Tibial artery (tissue), 4 donors: ENCODE measurements around the gene ASGR1.

Experiments
- DNase-seq, 2 donors: peaks; one replicate each; pipeline ENCODE4 v3.0.0-alpha.2; 2019
- H3K27ac ChIP-seq, 2 donors: fragments of 200-600 bp; sonication (generic) in 1 of 2; 1 replicate in 1 of 2; 2 replicates in 1 of 2; pipeline ENCODE4 v1.5.1; 2018 to 2019; ENCODE audit warnings: mild to moderate bottlenecking in 1 of 2
- H3K27me3 ChIP-seq, 2 donors: fragments of 200-600 bp; sonication (generic) in 1 of 2; one replicate each; pipeline versions ENCODE4 v1.5.1 to v1.6.0; 2016 to 2019
- H3K36me3 ChIP-seq, 3 donors: fragments of 200-600 bp; sonication (generic) in 2 of 3; one replicate each; pipeline ENCODE4 v1.5.1; 2016 to 2019; ENCODE audit warnings: mild to moderate bottlenecking in 2 of 3
- H3K4me1 ChIP-seq, 4 donors: fragments of 200-600 bp; sonication (generic) in 2 of 4; 1 replicate in 3 of 4; 2 replicates in 1 of 4; pipeline ENCODE4 v1.5.1; 2016 to 2019
- H3K4me3 ChIP-seq, 2 donors: fragments of 200-600 bp; sonication (generic) in 1 of 2; 1 replicate in 1 of 2; 2 replicates in 1 of 2; pipeline ENCODE4 v1.5.1; 2018 to 2019; ENCODE audit warnings: mild to moderate bottlenecking in 2 of 2
- H3K9me3 ChIP-seq, 3 donors: fragments of 200-600 bp; sonication (generic) in 1 of 3; one replicate each; pipeline ENCODE4 v1.5.1; 2016 to 2019
- intact Hi-C: fragments of 100-400 bp; cut with DNase I; formaldehyde crosslinking; loops from one replicate; pipeline ENCODE4 v1.15.0; 2023; ENCODE audit warnings: low total_unique reads
- TF ChIP-seq, protein P1 (sequence below), 2 experiments: fragments of 200-600 bp in 1 of 2; fragments of 450-650 bp in 1 of 2; IDR thresholded peaks; one replicate each; pipeline ENCODE4 v1.5.1; 2017 to 2019; ENCODE audit warnings: antibody characterized with exemption in 2 of 2, mild to moderate bottlenecking in 1 of 2, moderate library complexity in 1 of 2

The ASGR1 gene

DNA sequence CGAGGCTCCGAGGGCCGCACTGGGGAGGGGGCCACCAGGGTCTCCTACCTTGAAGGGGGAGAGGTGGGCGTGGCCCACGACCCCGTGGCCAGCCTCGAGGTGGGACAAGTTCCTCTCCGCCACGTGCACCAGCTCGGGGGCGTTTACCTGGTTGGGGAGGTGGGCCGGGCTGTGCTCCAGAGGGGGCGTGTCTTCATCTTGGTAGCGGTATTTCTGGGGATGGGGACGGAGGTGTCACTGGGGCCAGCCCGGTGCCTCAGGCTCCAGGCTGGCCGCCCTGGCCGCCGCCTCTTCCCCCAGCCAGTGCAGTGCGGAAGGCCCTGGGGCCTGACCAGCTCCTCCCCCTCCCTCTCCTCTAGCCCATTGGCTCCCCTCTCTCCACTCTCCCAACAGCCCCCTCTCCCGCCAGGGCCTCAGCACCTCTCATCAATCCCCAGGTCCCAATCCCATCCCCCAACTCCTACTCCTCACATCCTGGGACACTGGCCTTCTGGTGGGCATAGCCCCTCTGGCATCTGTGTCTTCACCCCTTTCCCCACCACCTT is 28.9 kb upstream of the ASGR1 start:
- intact Hi-C loops: no loop called here
- no peak for DNase-seq
- peaks cover 0 to 7% (median 7%) of the 10 kb centered on the region in 3 donors for H3K36me3 ChIP-seq
- H3K4me1 ChIP-seq: peaks cover 0 to 18% (median 8%) of the 10 kb centered on the region in 4 donors
- TF ChIP-seq, protein P1, sequence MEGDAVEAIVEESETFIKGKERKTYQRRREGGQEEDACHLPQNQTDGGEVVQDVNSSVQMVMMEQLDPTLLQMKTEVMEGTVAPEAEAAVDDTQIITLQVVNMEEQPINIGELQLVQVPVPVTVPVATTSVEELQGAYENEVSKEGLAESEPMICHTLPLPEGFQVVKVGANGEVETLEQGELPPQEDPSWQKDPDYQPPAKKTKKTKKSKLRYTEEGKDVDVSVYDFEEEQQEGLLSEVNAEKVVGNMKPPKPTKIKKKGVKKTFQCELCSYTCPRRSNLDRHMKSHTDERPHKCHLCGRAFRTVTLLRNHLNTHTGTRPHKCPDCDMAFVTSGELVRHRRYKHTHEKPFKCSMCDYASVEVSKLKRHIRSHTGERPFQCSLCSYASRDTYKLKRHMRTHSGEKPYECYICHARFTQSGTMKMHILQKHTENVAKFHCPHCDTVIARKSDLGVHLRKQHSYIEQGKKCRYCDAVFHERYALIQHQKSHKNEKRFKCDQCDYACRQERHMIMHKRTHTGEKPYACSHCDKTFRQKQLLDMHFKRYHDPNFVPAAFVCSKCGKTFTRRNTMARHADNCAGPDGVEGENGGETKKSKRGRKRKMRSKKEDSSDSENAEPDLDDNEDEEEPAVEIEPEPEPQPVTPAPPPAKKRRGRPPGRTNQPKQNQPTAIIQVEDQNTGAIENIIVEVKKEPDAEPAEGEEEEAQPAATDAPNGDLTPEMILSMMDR (IDR thresholded peaks at IDR 0.05): no peak
- no peak overlapping the region for H3K4me3 ChIP-seq
- H3K27me3 ChIP-seq: peaks cover 0 to 43% of the 10 kb centered on the region in 2 donors
- no peak overlapping the region for H3K27ac ChIP-seq
- no peaks in the 10 kb centered on the region for H3K9me3 ChIP-seq

DNA sequence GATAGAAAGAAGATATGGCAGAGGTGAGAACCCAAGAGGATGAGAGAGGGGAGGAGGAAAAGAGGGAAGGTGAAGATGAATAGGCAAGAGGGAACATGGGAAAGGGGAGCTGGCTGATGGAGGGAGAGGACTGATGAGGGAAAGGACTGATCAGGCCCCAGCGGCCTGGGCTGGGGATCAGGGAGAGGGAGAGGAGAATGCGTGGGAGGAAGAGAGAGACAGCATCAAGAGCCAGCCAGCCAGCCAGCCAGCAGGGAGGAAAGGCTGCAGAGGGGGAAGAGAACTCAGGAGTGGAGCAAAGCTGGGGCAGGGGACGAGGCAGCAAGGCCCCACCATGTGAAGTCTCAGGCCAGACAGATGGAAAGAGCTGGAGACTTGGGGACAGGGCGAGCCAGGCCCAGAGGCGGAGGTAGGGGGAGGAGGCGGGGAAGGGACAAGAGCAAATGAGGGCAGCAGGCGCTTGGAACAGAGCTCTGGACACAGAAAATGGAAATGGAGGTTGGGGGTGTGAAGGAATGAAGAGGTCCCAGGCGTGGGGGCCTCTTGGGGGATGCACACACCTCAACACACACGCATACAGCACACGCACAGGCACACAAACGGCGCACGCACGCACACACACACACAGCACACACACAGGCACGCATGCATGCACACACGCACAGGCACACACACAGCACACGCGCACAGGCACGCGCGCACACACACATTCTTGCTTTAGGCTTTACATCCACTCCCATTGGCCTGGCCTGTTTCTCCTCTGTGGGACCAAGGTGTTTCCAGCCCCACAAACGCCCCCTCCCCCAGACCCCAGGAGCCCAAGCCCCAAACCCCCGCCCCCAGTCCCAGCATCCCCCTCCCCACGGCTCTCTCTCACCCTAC is 28.2 kb upstream of the ASGR1 start:
- H3K27me3 ChIP-seq: peaks cover 0 to 42% of the 10 kb centered on the region in 2 donors
- H3K36me3 ChIP-seq: peaks cover 0 to 15% (median 12%) of the 10 kb centered on the region in 3 donors
- peaks cover 0 to 18% (median 8%) of the 10 kb centered on the region in 4 donors for H3K4me1 ChIP-seq
- no peak overlapping the region for H3K4me3 ChIP-seq
- intact Hi-C loops: no loop called here
- TF ChIP-seq, protein P1 (IDR thresholded peaks at IDR 0.05): no peak
- no peak overlapping the region for H3K27ac ChIP-seq
- no peak for DNase-seq
- no peaks in the 10 kb centered on the region for H3K9me3 ChIP-seq

DNA sequence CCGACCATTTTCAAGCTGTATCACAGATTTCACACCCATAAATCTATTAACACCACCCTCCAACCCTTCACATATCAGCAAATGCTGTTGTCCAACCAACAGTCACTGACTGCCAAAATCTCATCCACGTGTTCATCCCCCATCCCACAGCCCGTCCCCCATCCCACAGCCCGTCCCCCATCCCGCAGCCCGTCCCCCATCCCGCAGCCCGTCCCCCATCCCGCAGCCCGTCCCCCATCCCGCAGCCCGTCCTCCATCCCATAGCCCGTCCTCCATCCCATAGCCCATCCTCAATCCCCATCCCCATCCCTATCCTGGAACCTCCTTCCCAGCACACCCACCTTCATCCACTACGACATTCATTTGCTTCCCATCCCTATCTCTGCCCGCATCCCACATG is 26.4 kb upstream of the ASGR1 start:
- intact Hi-C loops: no loop called here
- Histone ChIP-seq H3K27me3 (peaks cover 0 to 24% of the 10 kb centered on the region in 2 donors), H3K4me1 (peaks cover 0 to 18% (median 8%) of the 10 kb centered on the region in 4 donors), H3K27ac (peak overlapping the region; percentile 56 to 58), H3K9me3 (no peaks in the 10 kb centered on the region), H3K36me3 (peaks cover 0 to 24% (median 22%) of the 10 kb centered on the region in 3 donors), H3K4me3 (peak overlapping the region; percentile 53 to 54)
- no peak for DNase-seq
- TF ChIP-seq, protein P1 (IDR thresholded peaks at IDR 0.05): no peak

DNA sequence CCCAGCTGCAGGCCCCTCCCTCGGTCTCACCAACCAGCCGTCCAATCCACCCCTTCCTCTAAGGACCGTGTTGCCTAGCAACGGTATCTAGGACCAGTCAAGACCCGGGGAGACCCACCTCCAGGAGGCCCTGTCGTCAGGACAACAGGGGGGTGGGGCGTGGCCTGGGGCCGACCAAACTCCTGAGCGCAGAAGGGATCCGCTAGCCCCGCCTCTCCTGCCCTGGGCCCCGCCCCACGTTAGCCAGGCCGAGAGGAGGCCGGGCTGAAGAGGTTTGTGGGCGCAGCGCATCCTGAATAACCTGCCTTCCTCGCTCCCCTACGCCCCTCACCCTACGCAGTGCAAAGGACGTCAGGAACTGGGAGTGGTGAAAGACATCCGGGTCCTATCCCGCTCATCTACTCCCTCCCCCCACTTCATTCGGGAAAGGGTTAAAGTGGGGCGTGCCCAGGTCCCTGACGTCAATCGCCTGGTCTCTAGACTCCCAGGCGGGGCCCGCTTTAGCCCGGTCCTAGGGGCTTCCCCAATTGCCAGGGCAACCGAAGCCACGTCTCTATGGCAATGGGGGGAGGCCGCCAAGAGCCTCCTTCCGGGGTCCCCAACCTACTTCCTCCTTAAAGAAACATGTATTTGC is 25.8 kb upstream of the ASGR1 start:
- H3K36me3 ChIP-seq: peaks cover 0 to 24% (median 22%) of the 10 kb centered on the region in 3 donors
- peak overlapping the region; percentile 53 to 54 for H3K4me3 ChIP-seq
- peaks cover 0 to 18% (median 8%) of the 10 kb centered on the region in 4 donors for H3K4me1 ChIP-seq
- intact Hi-C loops: no loop called here
- peaks cover 0 to 22% of the 10 kb centered on the region in 2 donors for H3K27me3 ChIP-seq
- TF ChIP-seq, protein P1 (IDR thresholded peaks at IDR 0.05): no peak
- peak; percentile 83 to 89 for DNase-seq
- peak overlapping the region; percentile 56 to 58 for H3K27ac ChIP-seq
- no peaks in the 10 kb centered on the region for H3K9me3 ChIP-seq

DNA sequence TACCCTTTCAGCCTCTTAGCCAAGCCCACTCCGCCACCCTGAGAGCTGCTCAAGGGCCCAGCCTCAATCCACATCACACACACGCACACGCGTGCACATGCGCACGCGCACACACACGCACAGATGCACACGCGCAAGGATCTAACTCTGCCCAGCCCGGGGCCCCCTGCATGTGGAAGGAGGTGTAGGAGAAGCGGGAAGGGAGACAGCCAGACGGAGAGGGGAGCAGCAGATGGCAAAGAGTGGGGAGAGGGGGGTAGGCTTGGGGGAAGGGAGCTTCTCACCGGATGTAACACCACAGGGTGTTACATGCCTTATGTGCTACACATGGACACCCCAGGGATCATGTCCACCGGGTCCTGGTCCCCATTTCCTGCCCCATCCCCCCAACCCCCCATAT is 25.2 kb upstream of the ASGR1 start:
- DNase-seq: no peak
- H3K27ac ChIP-seq: peak overlapping the region; percentile 56 to 58
- H3K4me3 ChIP-seq: peak overlapping the region; percentile 53 to 54

More for the DNA sequence above, 25.2 kb upstream of the ASGR1 start:
- intact Hi-C loops: no loop called here
- TF ChIP-seq, protein P1 (IDR thresholded peaks at IDR 0.05): no peak
- Histone ChIP-seq H3K27me3 (peaks cover 0 to 22% of the 10 kb centered on the region in 2 donors), H3K9me3 (no peaks in the 10 kb centered on the region), H3K4me1 (peaks cover 0 to 18% (median 8%) of the 10 kb centered on the region in 4 donors), H3K36me3 (peaks cover 0 to 24% (median 22%) of the 10 kb centered on the region in 3 donors)
